ENCODE measurements around the gene ISCU.

The ISCU gene

DNA sequence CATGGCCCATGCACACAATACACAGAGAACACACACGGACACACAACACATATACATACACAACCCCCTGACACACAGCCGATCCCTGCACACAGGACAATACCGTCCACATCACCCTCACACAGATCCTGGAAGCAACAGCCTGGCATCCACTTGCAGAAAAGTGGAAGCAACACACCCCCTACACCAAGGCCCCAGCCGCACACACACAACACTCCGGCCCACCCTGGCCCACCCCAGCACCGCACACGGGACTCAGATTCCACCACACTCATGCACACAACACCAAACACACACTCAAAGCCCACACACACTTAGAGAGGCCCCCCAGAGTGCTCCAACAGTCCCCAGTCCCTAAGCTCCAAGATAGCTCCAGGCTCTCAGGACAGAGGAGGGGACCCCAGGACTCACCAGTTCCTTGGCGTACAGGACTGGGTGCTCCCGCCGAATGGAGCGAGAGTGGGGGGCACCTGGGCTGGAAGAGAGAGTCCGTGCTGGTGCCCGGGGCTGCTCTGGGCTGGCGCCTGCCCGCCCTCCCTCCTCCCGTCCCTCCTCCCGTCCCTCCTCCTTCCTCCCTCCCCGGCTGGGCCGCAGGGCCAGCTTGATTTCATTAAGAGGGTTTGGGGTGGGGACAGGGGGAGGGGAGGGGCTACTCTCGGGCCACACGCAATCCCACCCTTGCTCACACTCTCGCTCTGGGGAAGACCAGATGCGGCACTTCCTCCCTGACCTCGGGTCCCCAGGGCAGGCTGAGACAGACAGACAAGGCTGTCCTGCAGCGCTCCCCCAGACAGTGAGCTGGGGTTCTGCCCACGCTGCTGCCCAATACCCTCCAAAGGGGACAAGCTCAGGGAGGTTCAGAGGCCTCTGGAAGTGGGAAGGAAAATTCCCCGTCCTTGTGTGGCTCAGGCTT is 35.4 kb downstream of the ISCU start, which contains the start of gene TMEM119:
TSS of gene TMEM119 (minus strand) at position 526 of the 913 bp plus-strand sequence. CDS start 5,701 bp downstream, outside the sequence.
- DNase-seq (ENCODE audit: low spot score) = no peak
- CTCF ChIA-PET = interaction anchor here (0.6 kb wide), 1 partner anchor 201 kb away, joined by 5 read pairs; no protein-coding TSS in a partner anchor
- H3K27ac ChIP-seq = no peak within 1 kb of the TSS
- POLR2A ChIA-PET (ENCODE audit: low non-redundant PET) = no interaction called here
- TF ChIP-seq, protein P1, sequence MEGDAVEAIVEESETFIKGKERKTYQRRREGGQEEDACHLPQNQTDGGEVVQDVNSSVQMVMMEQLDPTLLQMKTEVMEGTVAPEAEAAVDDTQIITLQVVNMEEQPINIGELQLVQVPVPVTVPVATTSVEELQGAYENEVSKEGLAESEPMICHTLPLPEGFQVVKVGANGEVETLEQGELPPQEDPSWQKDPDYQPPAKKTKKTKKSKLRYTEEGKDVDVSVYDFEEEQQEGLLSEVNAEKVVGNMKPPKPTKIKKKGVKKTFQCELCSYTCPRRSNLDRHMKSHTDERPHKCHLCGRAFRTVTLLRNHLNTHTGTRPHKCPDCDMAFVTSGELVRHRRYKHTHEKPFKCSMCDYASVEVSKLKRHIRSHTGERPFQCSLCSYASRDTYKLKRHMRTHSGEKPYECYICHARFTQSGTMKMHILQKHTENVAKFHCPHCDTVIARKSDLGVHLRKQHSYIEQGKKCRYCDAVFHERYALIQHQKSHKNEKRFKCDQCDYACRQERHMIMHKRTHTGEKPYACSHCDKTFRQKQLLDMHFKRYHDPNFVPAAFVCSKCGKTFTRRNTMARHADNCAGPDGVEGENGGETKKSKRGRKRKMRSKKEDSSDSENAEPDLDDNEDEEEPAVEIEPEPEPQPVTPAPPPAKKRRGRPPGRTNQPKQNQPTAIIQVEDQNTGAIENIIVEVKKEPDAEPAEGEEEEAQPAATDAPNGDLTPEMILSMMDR (conservative IDR thresholded peaks at IDR 0.05; ENCODE audit: low read depth) = no peak

DNA sequence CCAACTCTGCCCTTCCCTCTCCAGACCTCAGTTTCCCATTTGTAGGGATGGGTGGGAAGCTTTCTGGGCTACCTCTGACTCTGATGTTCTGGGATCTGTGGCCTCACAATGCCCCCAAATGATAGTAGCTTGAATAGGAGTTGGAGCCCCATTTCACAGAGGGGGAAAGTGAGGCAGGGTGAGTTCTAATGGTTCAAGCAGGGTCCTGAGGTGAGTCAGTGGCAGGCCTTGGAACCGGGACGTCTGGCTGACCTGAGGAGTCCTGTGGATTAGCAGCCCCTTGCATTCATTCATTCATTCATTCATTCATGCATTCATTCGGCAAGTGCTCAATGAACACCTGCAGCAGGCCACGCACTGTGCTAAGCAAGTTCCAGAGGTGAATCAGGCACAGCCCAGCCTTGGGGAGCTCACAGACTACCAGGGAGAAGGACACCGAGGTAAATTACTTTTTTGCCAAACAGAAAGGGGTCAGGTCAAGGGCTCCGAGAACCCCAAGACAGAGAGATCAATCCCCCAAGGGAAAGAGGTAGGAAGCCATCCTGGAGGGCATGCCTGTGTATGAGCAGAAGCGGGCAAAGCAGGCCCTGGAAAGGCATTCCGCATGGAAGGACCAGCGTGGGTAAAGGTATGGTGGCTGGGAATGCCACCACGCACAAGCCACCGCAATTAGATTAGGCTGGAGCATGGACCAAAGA is 36.3 kb downstream of the ISCU start:
- H3K27ac ChIP-seq = no peak overlapping the region
- ChIA-PET CTCF (interaction anchor here (0.6 kb wide), 1 partner anchor 200 kb away, joined by 5 read pairs; no protein-coding TSS in a partner anchor), POLR2A (ENCODE audit: low non-redundant PET) (no interaction called here)
- TF ChIP-seq, protein P1 (conservative IDR thresholded peaks at IDR 0.05; ENCODE audit: low read depth) = no peak
- no peak for DNase-seq (ENCODE audit: low spot score)

DNA sequence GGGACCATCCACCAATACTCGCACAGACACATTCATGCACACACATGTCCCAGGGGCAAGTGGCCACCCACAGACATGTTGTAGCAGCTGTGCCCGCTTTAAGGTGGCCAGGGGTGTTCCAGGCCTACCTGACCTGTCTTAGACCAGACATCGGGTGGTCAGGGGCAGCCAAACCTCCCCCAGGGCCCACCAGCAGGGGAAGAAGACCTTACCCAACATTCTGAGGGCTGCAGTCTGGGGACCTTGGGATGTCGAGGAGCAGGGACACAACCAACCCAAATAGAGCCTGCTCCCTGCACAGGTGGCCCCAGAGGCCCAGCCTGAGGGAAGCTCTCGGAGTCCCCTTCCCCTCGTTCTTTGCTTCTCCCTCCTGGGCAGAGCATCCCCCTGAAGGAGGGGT is 37.1 kb downstream of the ISCU start:
- no peak overlapping the region for H3K27ac ChIP-seq
- TF ChIP-seq, protein P1 (conservative IDR thresholded peaks at IDR 0.05; ENCODE audit: low read depth) = no peak
- CTCF ChIA-PET = interaction anchor here (1.6 kb wide), 1 partner anchor 18 kb away, joined by 5 read pairs; no protein-coding TSS in a partner anchor
- no peak for DNase-seq (ENCODE audit: low spot score)
- POLR2A ChIA-PET (ENCODE audit: low non-redundant PET) = no interaction called here

DNA sequence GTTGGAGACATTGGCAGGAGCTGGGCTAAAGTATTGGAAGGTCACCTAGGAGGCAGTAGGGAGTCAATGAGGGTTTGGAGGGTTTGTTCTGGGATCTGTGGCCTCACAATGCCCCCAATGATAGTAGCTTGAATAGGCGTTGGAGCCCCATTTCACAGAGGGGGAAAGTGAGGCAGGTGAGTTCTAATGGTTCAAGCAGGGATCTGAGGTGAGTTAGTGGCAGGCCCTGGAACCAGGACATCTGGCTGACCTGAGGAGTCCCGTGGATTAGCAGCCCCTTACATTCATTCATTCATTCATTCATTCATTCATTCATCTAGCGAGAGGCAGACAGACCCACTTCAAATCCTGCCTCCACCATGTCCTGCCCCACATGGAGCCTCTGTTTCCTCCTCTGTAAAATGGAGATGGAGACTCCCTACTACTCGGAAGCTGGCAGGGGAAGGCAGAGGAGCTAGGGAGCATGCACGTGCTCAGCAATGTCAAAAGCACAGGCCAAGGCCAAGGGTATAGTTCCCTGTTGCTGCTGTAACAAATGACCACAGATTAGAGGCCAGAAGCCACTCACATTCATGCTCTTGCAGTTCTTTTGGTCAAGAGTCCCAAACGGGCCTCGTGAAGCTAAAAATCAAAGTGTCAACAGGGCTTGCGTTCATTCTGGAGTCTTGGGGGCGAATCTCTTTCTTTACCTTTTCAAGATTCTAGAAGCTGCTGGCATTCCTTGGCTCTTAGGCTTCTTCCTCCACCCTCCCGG is 37.7 kb downstream of the ISCU start:
- no peak for DNase-seq (ENCODE audit: low spot score)
- POLR2A ChIA-PET (ENCODE audit: low non-redundant PET) = no interaction called here
- no peak overlapping the region for H3K27ac ChIP-seq
- TF ChIP-seq, protein P1 (conservative IDR thresholded peaks at IDR 0.05; ENCODE audit: low read depth) = no peak
- CTCF ChIA-PET = interaction anchor here (0.7 to 1.6 kb wide), 2 partner anchors 18 to 135 kb away, joined by 4 to 5 read pairs; no protein-coding TSS in a partner anchor

DNA sequence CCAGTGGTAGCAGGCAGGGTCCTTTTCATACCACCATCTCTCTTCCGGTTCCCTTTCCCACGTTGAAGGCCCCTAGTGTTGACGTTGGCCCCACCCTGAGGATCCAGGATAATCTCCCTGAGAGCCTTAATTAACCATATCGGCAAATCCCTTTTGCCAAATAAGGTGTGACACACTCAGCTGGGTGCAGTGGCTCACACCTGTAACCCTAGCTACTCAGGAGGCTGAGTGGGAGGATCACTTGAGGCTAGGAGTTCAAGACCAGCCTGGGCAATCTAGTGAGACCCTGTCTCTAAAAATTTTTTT is 38.3 kb downstream of the ISCU start:
- CTCF ChIA-PET = interaction anchor here (0.7 to 1.6 kb wide), 2 partner anchors 17 to 136 kb away, joined by 4 to 5 read pairs; no protein-coding TSS in a partner anchor
- TF ChIP-seq, protein P1 (conservative IDR thresholded peaks at IDR 0.05; ENCODE audit: low read depth) = no peak
- no peak for DNase-seq (ENCODE audit: low spot score)
- no peak overlapping the region for H3K27ac ChIP-seq
- POLR2A ChIA-PET (ENCODE audit: low non-redundant PET) = no interaction called here

DNA sequence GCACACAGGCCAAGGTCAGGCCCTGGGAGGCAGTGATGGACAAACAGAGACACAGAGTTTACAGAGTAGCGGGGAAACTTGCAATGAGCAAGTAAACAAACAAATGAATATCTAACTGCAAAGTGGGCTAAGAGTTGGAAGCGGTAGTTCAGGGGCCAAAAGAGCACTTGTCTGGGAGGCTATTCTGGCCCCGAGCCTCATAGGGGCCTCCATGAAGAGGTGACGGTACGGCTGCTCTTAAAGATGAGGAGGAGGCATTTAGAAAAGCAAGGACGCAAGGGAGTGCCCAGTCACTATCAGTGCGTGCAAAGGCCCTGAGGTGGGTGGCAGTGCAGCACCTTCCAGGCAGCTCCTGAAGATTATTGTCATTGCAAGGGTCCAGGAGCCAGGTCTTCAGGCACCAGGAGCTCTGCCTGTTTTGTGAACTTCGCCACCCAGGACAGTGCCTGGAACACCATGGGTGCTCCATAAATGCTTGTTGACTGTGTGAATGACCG is 39.9 kb downstream of the ISCU start:
- no peak overlapping the region for H3K27ac ChIP-seq
- ChIA-PET CTCF (interaction anchor here (1.1 kb wide), 1 partner anchor 16 kb away, joined by 6 read pairs; no protein-coding TSS in a partner anchor), POLR2A (ENCODE audit: low non-redundant PET) (no interaction called here)
- DNase-seq (ENCODE audit: low spot score) = no peak
- TF ChIP-seq, protein P1 (conservative IDR thresholded peaks at IDR 0.05; ENCODE audit: low read depth) = no peak

Measured in RWPE1 (cell line).